ENCODE data around the gene AK8. TPM values are rescaled to one million over a fixed set of nuclear protein-coding genes. Genes with fewer than 3 reads are reported as not detected.

The AK8 gene
- total and polyA plus RNA-seq, 2 of the 4 experiments (the other 2 are of a cell fraction) = under 0.01 to 0.09 TPM

- TF ChIP-seq FOS (IDR thresholded peaks at IDR 0.05; ENCODE audit: low read depth, low read length) = no peak
Observed at GRCh38 chr9:132732326-132733259, 145.5 kb downstream of the AK8 start (continued).

- ATAC-seq (ENCODE audit: low read depth) = no peak
- no peak overlapping the region for H2BK5ac ChIP-seq (ENCODE audit: low read depth, low read length, poor library complexity, severe bottlenecking)
- no TSS peak for BruUV-seq (replicated peaks)
Observed at GRCh38 chr9:132731230-132731629, 146.9 kb downstream of the AK8 start.

More at GRCh38 chr9:132731230-132731629, 146.9 kb downstream of the AK8 start:
- no peaks in the 10 kb centered on the region for H3K9me3 ChIP-seq (ENCODE audit: control insufficient read depth, insufficient read depth, low read length)
- no peak overlapping the region for H3K4me2 ChIP-seq (ENCODE audit: low read depth, low read length)
- H3K9ac ChIP-seq (ENCODE audit: low read depth, low read length) = no peak overlapping the region
- no peaks in the 10 kb centered on the region for H3K36me3 ChIP-seq (ENCODE audit: control insufficient read depth, insufficient read depth, low read length)
- no peak overlapping the region for H2AK5ac ChIP-seq (ENCODE audit: low read depth, low read length)
- H2BK15ac ChIP-seq (ENCODE audit: low read depth, low read length) = no peak overlapping the region
- H3K18ac ChIP-seq (ENCODE audit: low read depth, low read length) = no peak overlapping the region
- H4K5ac ChIP-seq (ENCODE audit: low read depth, low read length) = no peak overlapping the region
- in situ Hi-C loops (cut with MboI; ENCODE audit: low sequenced_read_pairs) (no loop called here), dilution Hi-C loops (cut with HindIII; ENCODE audit: low sequenced_read_pairs, unreplicated experiment) (no loop called here), intact Hi-C loops (cut with micrococcal nuclease) (no loop called here)
- H4K20me1 ChIP-seq (ENCODE audit: insufficient read depth, low read length) = no peaks in the 10 kb centered on the region
- H4K8ac ChIP-seq (ENCODE audit: low read depth in 2 of 2, low read length in 2 of 2) = no peak overlapping the region
- no peaks in the 10 kb centered on the region for H3K9me1 ChIP-seq (ENCODE audit: insufficient read depth, low read length)
- no peak overlapping the region for H3K14ac ChIP-seq (replicated peaks; ENCODE audit: low read depth, low read length)
- H2BK120ac ChIP-seq (ENCODE audit: low read depth, low read length) = no peak overlapping the region
- TF ChIP-seq NFE2L2 (IDR thresholded peaks at IDR 0.05; ENCODE audit: low read depth, low read length) = no peak
- no peak for TF ChIP-seq RAD21 (IDR thresholded peaks at IDR 0.05; ENCODE audit: low read length)
- no peak for TF ChIP-seq MAZ (IDR thresholded peaks at IDR 0.05; ENCODE audit: borderline replicate concordance, low read depth, low read length)
- TF ChIP-seq POLR2A (IDR thresholded peaks at IDR 0.05; ENCODE audit: low read depth, low read length) = no peak
- TF ChIP-seq CTCF (conservative IDR thresholded peaks at IDR 0.05; ENCODE audit: low read depth, low read length) = no peak
- no peak for TF ChIP-seq MXI1 (IDR thresholded peaks at IDR 0.05; ENCODE audit: borderline replicate concordance, low read depth, low read length)
- TF ChIP-seq BHLHE40 (IDR thresholded peaks at IDR 0.05; ENCODE audit: low read depth, low read length) = no peak
- no peak for TF ChIP-seq ELK1 (IDR thresholded peaks at IDR 0.05; ENCODE audit: borderline replicate concordance, low read depth, low read length)
- TF ChIP-seq SMC3 (IDR thresholded peaks at IDR 0.05; ENCODE audit: low read depth, low read length) = no peak
- H3K4me3 ChIP-seq (ENCODE audit: insufficient read depth, low read depth, low read length) = no peak overlapping the region
- H2AK9ac ChIP-seq (replicated peaks; ENCODE audit: low read depth, low read length, poor library complexity) = no peak overlapping the region
- H3K4ac ChIP-seq (ENCODE audit: low read depth, low read length) = no peak overlapping the region
- peaks cover 38% of the 10 kb centered on the region for H3K27me3 ChIP-seq (ENCODE audit: control insufficient read depth, insufficient read depth, low read length)
- no peaks in the 10 kb centered on the region for H3K4me1 ChIP-seq (ENCODE audit: control insufficient read depth, insufficient read depth, low read length)
- H3K56ac ChIP-seq (ENCODE audit: extremely low read depth, insufficient read depth, low read length) = no peak overlapping the region
- ChIA-PET POLR2A (ENCODE audit: unreplicated experiment) (no interaction called here), CTCF (no interaction called here)
- no peaks in the 10 kb centered on the region for H3K79me1 ChIP-seq (ENCODE audit: low read depth in 1 of 2, low read length in 2 of 2)
- no CpG with 5 or more reads among the region's 3 CpGs for WGBS, 2 experiments (ENCODE audit: extremely low coverage in 2 of 2, insufficient read length in 1 of 2)
- H4K91ac ChIP-seq (ENCODE audit: insufficient read depth, low read depth, low read length) = no peak overlapping the region
- no peak overlapping the region for H3K27ac ChIP-seq (ENCODE audit: insufficient read depth, low read length)
- H2AFZ ChIP-seq (replicated peaks; ENCODE audit: low read length, poor library complexity) = no peak overlapping the region
- no peak overlapping the region for H3K23ac ChIP-seq (ENCODE audit: low read depth, low read length)
- no peak for DNase-seq
- no peak overlapping the region for H2BK20ac ChIP-seq (ENCODE audit: low read depth, low read length)

Data from IMR-90 (cell line).